Measurements from ENCODE around the gene DDX4.

GRCh38 chr5:55701462-55702103 is 36.3 kb upstream of the DDX4 start:
- TF ChIP-seq, protein P1, sequence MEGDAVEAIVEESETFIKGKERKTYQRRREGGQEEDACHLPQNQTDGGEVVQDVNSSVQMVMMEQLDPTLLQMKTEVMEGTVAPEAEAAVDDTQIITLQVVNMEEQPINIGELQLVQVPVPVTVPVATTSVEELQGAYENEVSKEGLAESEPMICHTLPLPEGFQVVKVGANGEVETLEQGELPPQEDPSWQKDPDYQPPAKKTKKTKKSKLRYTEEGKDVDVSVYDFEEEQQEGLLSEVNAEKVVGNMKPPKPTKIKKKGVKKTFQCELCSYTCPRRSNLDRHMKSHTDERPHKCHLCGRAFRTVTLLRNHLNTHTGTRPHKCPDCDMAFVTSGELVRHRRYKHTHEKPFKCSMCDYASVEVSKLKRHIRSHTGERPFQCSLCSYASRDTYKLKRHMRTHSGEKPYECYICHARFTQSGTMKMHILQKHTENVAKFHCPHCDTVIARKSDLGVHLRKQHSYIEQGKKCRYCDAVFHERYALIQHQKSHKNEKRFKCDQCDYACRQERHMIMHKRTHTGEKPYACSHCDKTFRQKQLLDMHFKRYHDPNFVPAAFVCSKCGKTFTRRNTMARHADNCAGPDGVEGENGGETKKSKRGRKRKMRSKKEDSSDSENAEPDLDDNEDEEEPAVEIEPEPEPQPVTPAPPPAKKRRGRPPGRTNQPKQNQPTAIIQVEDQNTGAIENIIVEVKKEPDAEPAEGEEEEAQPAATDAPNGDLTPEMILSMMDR (IDR thresholded peaks at IDR 0.05): no peak
- TF ChIP-seq POLR2A (IDR thresholded peaks at IDR 0.05): no peak

Measured in thyroid gland (tissue), 4 donors.